ENCODE data around the gene AP3S2.

AP3S2 gene

GRCh38 chr15:89802231-89802928 lies 91.4 kb downstream of the AP3S2 start:
- no peak overlapping the region for H3K4me3 ChIP-seq (replicated peaks; ENCODE audit: low read depth, low read length)
- DNase-seq (ENCODE audit: low read depth): no peak

GRCh38 chr15:89801471-89802195 lies 92.2 kb downstream of the AP3S2 start:
- no peak overlapping the region for H3K4me3 ChIP-seq (replicated peaks; ENCODE audit: low read depth, low read length)
- no peak for DNase-seq (ENCODE audit: low read depth)
- no peak for TF ChIP-seq CTCF (IDR thresholded peaks at IDR 0.05; ENCODE audit: low read length, missing control alignments)

More at GRCh38 chr15:89802231-89802928, 91.4 kb downstream of the AP3S2 start:
- TF ChIP-seq CTCF (IDR thresholded peaks at IDR 0.05; ENCODE audit: low read length, missing control alignments): no peak

- TF ChIP-seq CTCF (IDR thresholded peaks at IDR 0.05; ENCODE audit: low read length, missing control alignments): no peak
- no peak overlapping the region for H3K4me3 ChIP-seq (replicated peaks; ENCODE audit: low read depth, low read length)
- no peak for DNase-seq (ENCODE audit: low read depth)
Observed at GRCh38 chr15:89799918-89800498, 93.8 kb downstream of the AP3S2 start.

- TF ChIP-seq CTCF (IDR thresholded peaks at IDR 0.05; ENCODE audit: low read length, missing control alignments): no peak
- no peak for DNase-seq (ENCODE audit: low read depth)
Observed at GRCh38 chr15:89799011-89799911, 94.5 kb downstream of the AP3S2 start.

GRCh38 chr15:89797678-89798201 lies 96.1 kb downstream of the AP3S2 start:
- TF ChIP-seq CTCF (IDR thresholded peaks at IDR 0.05; ENCODE audit: low read length, missing control alignments): no peak
- no peak overlapping the region for H3K4me3 ChIP-seq (replicated peaks; ENCODE audit: low read depth, low read length)
- DNase-seq (ENCODE audit: low read depth): no peak

More at GRCh38 chr15:89799011-89799911, 94.5 kb downstream of the AP3S2 start:
- no peak overlapping the region for H3K4me3 ChIP-seq (replicated peaks; ENCODE audit: low read depth, low read length)

GRCh38 chr15:89795996-89796395 lies 97.8 kb downstream of the AP3S2 start:
- TF ChIP-seq CTCF (IDR thresholded peaks at IDR 0.05; ENCODE audit: low read length, missing control alignments): no peak
- no peak for DNase-seq (ENCODE audit: low read depth)
- H3K4me3 ChIP-seq (replicated peaks; ENCODE audit: low read depth, low read length): no peak overlapping the region

Data from fibroblast of pulmonary artery (primary cell).